WTC11 (cell line): Measurements from ENCODE around the gene FAM124B.

ENCODE experiments used
- CREB1 ChIP-seq: sonication (generic); formaldehyde crosslinking; IDR thresholded peaks from 2 replicates; pipeline ENCODE4 v1.8.0; 2023; ENCODE audit warnings: mild to moderate bottlenecking, missing genetic modification reagents
- JUN ChIP-seq: sonication (generic); formaldehyde crosslinking; IDR thresholded peaks from 2 replicates; pipeline ENCODE4 v1.8.0; 2023; ENCODE audit warnings: mild to moderate bottlenecking, missing genetic modification reagents
- NR3C1 ChIP-seq: sonication (generic); formaldehyde crosslinking; conservative IDR thresholded peaks from 2 replicates; pipeline ENCODE4 v1.8.1; 2023; ENCODE audit warnings: low read depth, mild to moderate bottlenecking, missing genetic modification reagents
- SP1 ChIP-seq: sonication (generic); formaldehyde crosslinking; conservative IDR thresholded peaks from 2 replicates; pipeline ENCODE4 v1.8.1; 2022; ENCODE audit warnings: missing genetic modification reagents
- TF ChIP-seq, protein P1 (sequence below): fragments of 200-600 bp; IDR thresholded peaks from 2 replicates; pipeline ENCODE4 v1.8.0; 2022; ENCODE audit warnings: antibody characterized with exemption
- TF ChIP-seq, protein P2 (sequence below): sonication (generic); formaldehyde crosslinking; IDR thresholded peaks from 2 replicates; pipeline ENCODE4 v1.8.1; 2023; ENCODE audit warnings: mild to moderate bottlenecking, missing genetic modification reagents, moderate library complexity

GRCh38 chr2:224412141-224413015 is 10.5 kb upstream of the FAM124B start:
- TF ChIP-seq, protein P1, sequence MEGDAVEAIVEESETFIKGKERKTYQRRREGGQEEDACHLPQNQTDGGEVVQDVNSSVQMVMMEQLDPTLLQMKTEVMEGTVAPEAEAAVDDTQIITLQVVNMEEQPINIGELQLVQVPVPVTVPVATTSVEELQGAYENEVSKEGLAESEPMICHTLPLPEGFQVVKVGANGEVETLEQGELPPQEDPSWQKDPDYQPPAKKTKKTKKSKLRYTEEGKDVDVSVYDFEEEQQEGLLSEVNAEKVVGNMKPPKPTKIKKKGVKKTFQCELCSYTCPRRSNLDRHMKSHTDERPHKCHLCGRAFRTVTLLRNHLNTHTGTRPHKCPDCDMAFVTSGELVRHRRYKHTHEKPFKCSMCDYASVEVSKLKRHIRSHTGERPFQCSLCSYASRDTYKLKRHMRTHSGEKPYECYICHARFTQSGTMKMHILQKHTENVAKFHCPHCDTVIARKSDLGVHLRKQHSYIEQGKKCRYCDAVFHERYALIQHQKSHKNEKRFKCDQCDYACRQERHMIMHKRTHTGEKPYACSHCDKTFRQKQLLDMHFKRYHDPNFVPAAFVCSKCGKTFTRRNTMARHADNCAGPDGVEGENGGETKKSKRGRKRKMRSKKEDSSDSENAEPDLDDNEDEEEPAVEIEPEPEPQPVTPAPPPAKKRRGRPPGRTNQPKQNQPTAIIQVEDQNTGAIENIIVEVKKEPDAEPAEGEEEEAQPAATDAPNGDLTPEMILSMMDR: no peak
- TF ChIP-seq NR3C1 (CRISPR knock-in tag) (no peak), JUN (CRISPR knock-in tag) (no peak), SP1 (no peak), CREB1 (CRISPR knock-in tag) (no peak)
- TF ChIP-seq, protein P2, sequence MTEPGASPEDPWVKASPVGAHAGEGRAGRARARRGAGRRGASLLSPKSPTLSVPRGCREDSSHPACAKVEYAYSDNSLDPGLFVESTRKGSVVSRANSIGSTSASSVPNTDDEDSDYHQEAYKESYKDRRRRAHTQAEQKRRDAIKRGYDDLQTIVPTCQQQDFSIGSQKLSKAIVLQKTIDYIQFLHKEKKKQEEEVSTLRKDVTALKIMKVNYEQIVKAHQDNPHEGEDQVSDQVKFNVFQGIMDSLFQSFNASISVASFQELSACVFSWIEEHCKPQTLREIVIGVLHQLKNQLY (CRISPR knock-in tag): no peak
